Lower leg skin (tissue), 3 donors: ENCODE data around the gene CMSS1.

Experiments
- POLR2A ChIP-seq, 2 donors: fragments of 450-650 bp; IDR thresholded peaks; one replicate each; pipeline ENCODE4 v1.6.1; 2016 to 2017; ENCODE audit warnings: antibody characterized with exemption in 2 of 2, mild to moderate bottlenecking in 1 of 2, moderate library complexity in 1 of 2
- TF ChIP-seq, protein P1 (sequence below), 3 donors: fragments of 450-650 bp; IDR thresholded peaks; one replicate each; pipeline ENCODE4 v1.5.1; 2016; ENCODE audit warnings: antibody characterized with exemption in 3 of 3, mild to moderate bottlenecking in 3 of 3, moderate library complexity in 2 of 3

DNA sequence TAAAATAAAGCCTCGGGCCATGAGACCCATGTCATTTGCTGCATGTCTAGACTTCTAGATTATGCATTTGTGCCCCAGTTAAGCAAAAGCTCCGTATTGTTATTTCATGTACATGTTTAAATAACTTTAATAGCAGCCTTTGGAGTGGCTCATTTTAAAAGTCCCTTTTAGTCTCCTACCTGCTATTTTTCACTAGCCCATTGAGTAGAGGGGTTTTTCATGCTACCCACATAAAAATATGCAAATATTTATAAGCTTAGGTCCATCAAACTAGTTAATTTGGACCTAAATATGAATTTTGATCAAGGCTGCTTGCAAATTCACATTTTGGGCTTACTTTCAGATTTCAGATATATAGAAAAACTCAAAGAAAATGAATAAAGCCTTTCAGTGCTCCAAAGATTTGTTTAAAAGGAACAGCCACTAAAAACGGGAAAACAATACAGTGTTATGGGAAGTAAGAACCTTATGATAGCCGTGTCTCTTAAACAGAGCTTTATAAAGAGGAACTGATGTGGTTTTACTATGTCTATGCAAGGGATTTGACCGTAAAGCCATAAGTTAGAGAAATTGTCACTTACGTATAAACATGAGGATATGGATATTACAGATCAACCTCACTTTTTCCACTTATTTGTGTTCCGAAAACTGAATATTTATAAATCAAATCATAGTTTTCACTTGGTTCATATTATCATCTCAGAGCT, 266.6 kb downstream of the CMSS1 start:
- TF ChIP-seq, protein P1, sequence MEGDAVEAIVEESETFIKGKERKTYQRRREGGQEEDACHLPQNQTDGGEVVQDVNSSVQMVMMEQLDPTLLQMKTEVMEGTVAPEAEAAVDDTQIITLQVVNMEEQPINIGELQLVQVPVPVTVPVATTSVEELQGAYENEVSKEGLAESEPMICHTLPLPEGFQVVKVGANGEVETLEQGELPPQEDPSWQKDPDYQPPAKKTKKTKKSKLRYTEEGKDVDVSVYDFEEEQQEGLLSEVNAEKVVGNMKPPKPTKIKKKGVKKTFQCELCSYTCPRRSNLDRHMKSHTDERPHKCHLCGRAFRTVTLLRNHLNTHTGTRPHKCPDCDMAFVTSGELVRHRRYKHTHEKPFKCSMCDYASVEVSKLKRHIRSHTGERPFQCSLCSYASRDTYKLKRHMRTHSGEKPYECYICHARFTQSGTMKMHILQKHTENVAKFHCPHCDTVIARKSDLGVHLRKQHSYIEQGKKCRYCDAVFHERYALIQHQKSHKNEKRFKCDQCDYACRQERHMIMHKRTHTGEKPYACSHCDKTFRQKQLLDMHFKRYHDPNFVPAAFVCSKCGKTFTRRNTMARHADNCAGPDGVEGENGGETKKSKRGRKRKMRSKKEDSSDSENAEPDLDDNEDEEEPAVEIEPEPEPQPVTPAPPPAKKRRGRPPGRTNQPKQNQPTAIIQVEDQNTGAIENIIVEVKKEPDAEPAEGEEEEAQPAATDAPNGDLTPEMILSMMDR (IDR thresholded peaks at IDR 0.05): no peak
- TF ChIP-seq POLR2A (IDR thresholded peaks at IDR 0.05): no peak
